ENCODE results near the gene ITGAD. TPM values are rescaled to one million over a fixed set of nuclear protein-coding genes. Genes with fewer than 3 reads are reported as not detected.

The ITGAD gene
- not detected for total RNA-seq

GRCh38 chr16:31393056-31393455 lies at the start of gene ITGAD:
Gene ITGAD, plus strand, starts transcription at chr16:31393335. Its CDS starts 26 bp downstream, at chr16:31393361.

GRCh38 chr16:31354394-31355291 lies 38.5 kb upstream of the ITGAD start, which contains the start of gene ITGAX:
Gene ITGAX, plus strand, starts transcription at chr16:31355176. Its CDS starts 79 bp downstream, at chr16:31355255.

GRCh38 chr16:31428279-31428597 lies 35.1 kb downstream of the ITGAD start, which contains the start of gene COX6A2:
Gene COX6A2, minus strand, starts transcription at chr16:31428360. Its CDS starts 35 bp downstream, at chr16:31428325.

GRCh38 chr16:31458844-31459686 lies 65.9 kb downstream of the ITGAD start, which contains the start of gene ARMC5:
Gene ARMC5, plus strand, starts transcription at chr16:31459501. Its CDS starts 24 bp downstream, at chr16:31459525.

GRCh38 chr16:31471875-31472708 lies 79.0 kb downstream of the ITGAD start, which contains the start of gene TGFB1I1:
Gene TGFB1I1, plus strand, starts transcription at chr16:31472152. Its CDS starts 37 bp downstream, at chr16:31472189.

Other genes starting within 250 kb of the ITGAD start
- 0.31 TPM for gene PRSS36, start 243.3 kb upstream of the ITGAD start, total RNA-seq
- gene FUS, start 213.2 kb upstream of the ITGAD start, total RNA-seq, result 119 TPM
- 1.3 TPM for gene PYCARD, start 190.6 kb upstream of the ITGAD start, total RNA-seq
- 0.63 TPM for gene TRIM72, start 179.2 kb upstream of the ITGAD start, total RNA-seq
- gene PYDC1, start 176.2 kb upstream of the ITGAD start, total RNA-seq, result not detected
- 1.3 TPM for gene ITGAM, start 133.4 kb upstream of the ITGAD start, total RNA-seq
- 1.3 TPM for gene ITGAX, start 38.2 kb upstream of the ITGAD start, total RNA-seq
- gene COX6A2, start 35.0 kb downstream of the ITGAD start, total RNA-seq, result not detected
- 1.3 TPM for gene ZNF843, start 49.5 kb downstream of the ITGAD start, total RNA-seq
- 8.8 TPM for gene ARMC5, start 66.2 kb downstream of the ITGAD start, total RNA-seq
- gene TGFB1I1, start 78.8 kb downstream of the ITGAD start, total RNA-seq, result 4.1 TPM
- 1.3 TPM for gene SLC5A2, start 89.8 kb downstream of the ITGAD start, total RNA-seq
- gene RUSF1, start 115.1 kb downstream of the ITGAD start, total RNA-seq, result 47.3 TPM
- 45.7 TPM for gene AHSP, start 134.6 kb downstream of the ITGAD start, total RNA-seq